AG04450 (cell line): Measurements from ENCODE around the gene ZNF2. TPM values are rescaled to one million over a fixed set of nuclear protein-coding genes. Genes with fewer than 3 reads are reported as not detected.

Source experiments
- CTCF ChIA-PET: fragments of 300-600, 350-600 bp; formaldehyde crosslinking; extraction: SDS; loops from one replicate; lab custom pipeline; 2022; ENCODE audit warnings: antibody characterized with exemption, inconsistent platforms; lab: Charles Lee
- POLR2A ChIA-PET: fragments of 350-600 bp; formaldehyde crosslinking; extraction: SDS; loops from one replicate; lab custom pipeline; 2021; ENCODE audit warnings: antibody characterized with exemption, inconsistent platforms; lab: Yijun Ruan, JAX
- DNase-seq: peaks from one replicate; pipeline ENCODE4 v3.0.0-alpha.2; 2011; ENCODE audit warnings: low read depth, low spot score
- H3K27ac ChIP-seq: one replicate; pipeline ENCODE4 v1.5.1; 2012; ENCODE audit warnings: low read depth, low read length, control low read depth
- H3K27me3 ChIP-seq: one replicate; pipeline ENCODE4 v1.6.0; 2012; ENCODE audit warnings: low read length; ENCODE audit not compliant: control insufficient read depth, insufficient read depth
- H3K4me3 ChIP-seq: 2 replicates; pipeline ENCODE4 v1.5.1; 2011; ENCODE audit warnings: mild to moderate bottlenecking, low read depth, low read length, control low read depth
- H3K9me3 ChIP-seq: 2 replicates; pipeline ENCODE4 v1.5.1; 2012; ENCODE audit warnings: low read length; ENCODE audit not compliant: control insufficient read depth, insufficient read depth
- polyA plus RNA-seq: library from polyadenylated mRNA; depleted of rRNA; stranded (reverse); fragments of >200 nt; gene quantifications from 2 replicates; pipeline ENCODE4 v1.2.3, GENCODE V29; 2011
- TF ChIP-seq, protein P1 (sequence below): IDR thresholded peaks from 2 replicates; pipeline ENCODE4 v1.5.1; 2011; ENCODE audit warnings: low read depth, low read length, control low read depth, inconsistent platforms

ZNF2 gene
- polyA plus RNA-seq, 1 experiment: 4.8 TPM

DNA sequence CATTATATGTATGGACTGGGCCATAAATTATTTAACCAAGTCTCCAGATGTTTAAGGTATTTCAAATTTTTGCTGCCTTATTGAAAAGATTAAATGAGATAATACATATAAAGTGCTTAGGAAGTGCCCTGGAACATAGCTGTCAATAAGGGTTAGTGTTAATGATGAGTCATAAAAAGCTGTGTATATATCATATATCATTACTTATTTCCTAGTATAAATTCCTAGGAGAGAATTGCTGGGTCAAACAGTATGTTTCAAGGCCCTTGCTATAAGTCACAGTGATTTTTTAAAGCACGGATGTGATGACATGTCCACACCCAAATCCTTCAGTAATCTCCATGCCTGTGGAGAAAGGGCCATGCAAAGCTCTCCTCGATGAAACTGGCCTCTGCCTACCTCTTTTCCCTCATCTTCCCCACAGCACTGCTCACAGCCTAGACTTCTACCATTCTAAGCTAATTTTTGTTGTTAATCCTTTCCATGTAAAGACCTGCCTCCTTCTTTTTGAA lies 8.5 kb downstream of the ZNF2 start:
- DNase-seq: no peak
- CTCF ChIA-PET: no interaction called here
- TF ChIP-seq, protein P1, sequence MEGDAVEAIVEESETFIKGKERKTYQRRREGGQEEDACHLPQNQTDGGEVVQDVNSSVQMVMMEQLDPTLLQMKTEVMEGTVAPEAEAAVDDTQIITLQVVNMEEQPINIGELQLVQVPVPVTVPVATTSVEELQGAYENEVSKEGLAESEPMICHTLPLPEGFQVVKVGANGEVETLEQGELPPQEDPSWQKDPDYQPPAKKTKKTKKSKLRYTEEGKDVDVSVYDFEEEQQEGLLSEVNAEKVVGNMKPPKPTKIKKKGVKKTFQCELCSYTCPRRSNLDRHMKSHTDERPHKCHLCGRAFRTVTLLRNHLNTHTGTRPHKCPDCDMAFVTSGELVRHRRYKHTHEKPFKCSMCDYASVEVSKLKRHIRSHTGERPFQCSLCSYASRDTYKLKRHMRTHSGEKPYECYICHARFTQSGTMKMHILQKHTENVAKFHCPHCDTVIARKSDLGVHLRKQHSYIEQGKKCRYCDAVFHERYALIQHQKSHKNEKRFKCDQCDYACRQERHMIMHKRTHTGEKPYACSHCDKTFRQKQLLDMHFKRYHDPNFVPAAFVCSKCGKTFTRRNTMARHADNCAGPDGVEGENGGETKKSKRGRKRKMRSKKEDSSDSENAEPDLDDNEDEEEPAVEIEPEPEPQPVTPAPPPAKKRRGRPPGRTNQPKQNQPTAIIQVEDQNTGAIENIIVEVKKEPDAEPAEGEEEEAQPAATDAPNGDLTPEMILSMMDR: no peak

DNA sequence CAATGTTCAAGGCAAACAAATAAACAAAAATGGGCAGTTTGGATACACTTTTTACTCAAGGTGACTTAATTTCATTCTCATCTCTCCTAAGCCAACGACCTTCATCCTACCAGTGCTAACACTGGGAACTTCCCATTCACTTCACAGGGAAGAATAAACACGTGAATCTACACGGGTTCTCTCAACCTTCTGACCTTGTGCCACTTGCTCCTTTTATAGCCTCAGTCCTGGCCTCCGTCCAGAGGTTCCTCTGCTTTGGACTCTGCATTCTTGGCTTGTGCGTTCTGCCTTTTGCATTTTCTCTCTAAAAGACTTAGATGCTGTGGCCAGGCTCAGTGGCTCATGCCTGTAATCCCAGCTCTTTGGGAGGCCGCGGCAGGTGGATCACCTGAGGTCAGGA lies 13.8 kb downstream of the ZNF2 start:
- peaks cover 21% of the 10 kb centered on the region for H3K9me3 ChIP-seq
- POLR2A ChIA-PET: no interaction called here

More for the DNA sequence above, 8.5 kb downstream of the ZNF2 start:
- Histone ChIP-seq H3K4me3 (no peak overlapping the region), H3K27me3 (no peaks in the 10 kb centered on the region), H3K27ac (no peak overlapping the region), H3K9me3 (no peaks in the 10 kb centered on the region; the same call in 1 of the 2 replicates)
- POLR2A ChIA-PET: no interaction called here

DNA sequence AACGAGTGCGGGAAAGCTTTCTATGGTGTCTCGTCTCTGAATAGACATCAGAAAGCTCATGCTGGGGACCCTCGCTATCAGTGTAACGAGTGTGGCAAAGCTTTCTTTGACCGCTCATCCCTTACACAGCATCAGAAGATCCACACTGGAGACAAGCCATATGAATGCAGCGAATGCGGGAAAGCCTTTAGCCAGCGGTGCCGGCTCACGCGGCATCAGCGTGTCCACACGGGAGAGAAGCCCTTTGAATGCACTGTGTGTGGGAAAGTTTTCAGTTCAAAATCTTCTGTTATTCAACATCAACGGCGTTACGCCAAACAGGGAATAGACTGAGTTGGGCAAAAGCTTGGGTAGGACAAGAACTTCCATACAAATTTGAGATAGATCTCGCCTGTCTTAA lies 16.2 kb downstream of the ZNF2 start:
- H3K9me3 ChIP-seq: peaks cover 24% of the 10 kb centered on the region
- no peak overlapping the region for H3K27ac ChIP-seq
- ChIA-PET POLR2A (no interaction called here), CTCF (no interaction called here)
- TF ChIP-seq, protein P1: no peak
- H3K27me3 ChIP-seq: no peaks in the 10 kb centered on the region
- no peak for DNase-seq
- no peak overlapping the region for H3K4me3 ChIP-seq

More for the DNA sequence above, 13.8 kb downstream of the ZNF2 start:
- H3K4me3 ChIP-seq: no peak overlapping the region
- DNase-seq: no peak
- no peak overlapping the region for H3K27ac ChIP-seq
- TF ChIP-seq, protein P1: no peak
- CTCF ChIA-PET: no interaction called here
- no peaks in the 10 kb centered on the region for H3K27me3 ChIP-seq

DNA sequence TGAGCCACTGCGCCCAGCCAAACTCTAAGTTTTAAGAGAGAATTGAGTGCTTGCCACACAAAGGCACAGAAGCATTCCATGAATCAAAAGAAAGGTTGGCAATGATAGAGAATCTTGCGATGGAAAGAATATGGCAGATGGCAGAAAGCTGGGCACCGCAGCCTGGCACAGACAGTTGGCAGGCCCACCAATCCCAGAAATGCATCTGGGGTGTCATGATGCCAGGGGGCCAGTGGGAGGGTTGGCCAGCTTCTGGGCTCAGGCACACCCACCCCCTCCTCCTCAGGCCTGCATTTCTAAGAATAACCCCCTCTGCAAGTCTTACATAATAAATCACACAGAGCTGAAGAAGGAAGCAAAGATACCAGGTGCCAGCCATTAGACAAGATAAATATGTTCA lies 19.6 kb downstream of the ZNF2 start:
- peaks cover 20% of the 10 kb centered on the region for H3K9me3 ChIP-seq
- H3K4me3 ChIP-seq: no peak overlapping the region
- no peak for DNase-seq
- H3K27me3 ChIP-seq: no peaks in the 10 kb centered on the region
- H3K27ac ChIP-seq: no peak overlapping the region
- CTCF ChIA-PET: no interaction called here
- POLR2A ChIA-PET: no interaction called here
- TF ChIP-seq, protein P1: no peak

DNA sequence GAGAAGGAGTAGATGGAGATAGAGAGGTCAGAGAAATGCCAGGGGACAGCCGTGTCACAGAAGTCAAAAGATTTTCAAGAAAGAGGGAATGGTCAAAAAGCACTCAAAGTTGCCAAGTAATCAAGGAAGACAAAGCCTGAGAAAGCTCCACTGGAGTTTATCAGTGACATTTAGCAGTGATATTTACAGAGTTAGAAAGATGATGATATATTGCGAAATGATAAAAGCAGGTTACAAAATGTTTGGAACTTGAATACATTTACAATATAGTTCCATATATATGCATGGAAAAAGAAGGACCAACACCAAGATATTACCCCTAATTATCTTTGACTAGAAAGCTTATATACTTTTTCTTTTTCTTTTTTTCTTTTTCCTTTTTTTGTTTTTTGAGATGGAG lies 20.4 kb downstream of the ZNF2 start:
- no peak overlapping the region for H3K27ac ChIP-seq
- POLR2A ChIA-PET: no interaction called here
- H3K4me3 ChIP-seq: no peak overlapping the region
- peaks cover 15% of the 10 kb centered on the region for H3K9me3 ChIP-seq
- TF ChIP-seq, protein P1: no peak
- CTCF ChIA-PET: no interaction called here
- DNase-seq: no peak
- H3K27me3 ChIP-seq: peaks cover 4% of the 10 kb centered on the region
